A375 (cell line): ENCODE data around the gene HOXA10. TPM values are rescaled to one million over a fixed set of nuclear protein-coding genes. Genes with fewer than 3 reads are reported as not detected.

Source experiments
- small RNA-seq: library from RNA; depleted of rRNA; stranded (forward); fragments of <200 nt; gene quantifications from one replicate; pipeline ENCODE3, GENCODE V24; 2014
- total RNA-seq: library from RNA; depleted of rRNA; stranded (reverse); fragments of >200 nt; shearing (Covaris generic); gene quantifications from 2 replicates; pipeline ENCODE4 v1.2.3, GENCODE V29; 2014; rRNA removed

Gene HOXA10
- 14.8 and 16.1 TPM in 2 replicates for total RNA-seq

DNA sequence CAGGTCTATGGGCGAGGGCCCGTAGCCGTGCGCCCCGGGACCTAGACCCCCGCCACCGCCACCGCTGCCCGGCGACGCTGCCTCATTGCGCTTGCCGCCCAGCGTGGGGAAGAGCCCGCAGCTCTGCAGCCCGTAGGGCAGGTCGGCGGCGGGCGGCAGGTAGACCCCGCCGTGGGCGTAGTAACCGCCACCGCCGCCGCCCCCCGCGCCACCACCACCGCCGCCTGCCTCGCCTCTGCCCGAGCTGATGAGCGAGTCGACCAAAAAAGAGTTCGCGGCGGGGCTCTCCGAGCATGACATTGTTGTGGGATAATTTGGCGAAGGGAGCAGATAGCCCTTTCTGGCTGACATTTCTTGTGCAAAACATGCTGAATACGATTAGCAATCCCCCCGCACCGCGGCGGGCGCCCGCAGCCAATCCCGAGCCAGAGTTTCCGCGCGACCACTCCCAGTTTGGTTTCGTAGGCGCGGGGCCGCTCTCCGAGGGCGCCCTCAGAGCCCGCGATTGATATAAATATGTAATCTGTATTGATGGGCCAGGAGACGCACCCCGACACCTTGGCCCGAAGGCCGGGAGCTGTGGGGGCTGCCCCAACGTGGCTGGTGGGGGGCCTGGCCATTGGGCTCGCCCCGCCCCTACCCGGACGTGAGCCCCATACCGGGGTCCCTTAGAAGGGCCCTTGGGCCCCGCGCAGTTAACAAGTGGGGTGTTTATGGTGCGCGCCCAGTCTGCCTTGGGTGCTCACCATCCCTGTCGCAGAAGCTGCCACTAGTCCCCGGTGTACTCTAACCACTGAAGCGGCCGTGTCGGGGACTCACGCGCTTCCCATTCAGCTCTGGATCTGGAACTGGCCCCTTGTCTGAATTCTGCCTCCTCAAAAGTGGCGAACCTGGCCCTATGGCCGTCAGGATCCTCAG lies at the start of gene HOXA10:
Gene HOXA10 (minus strand): TSS at position 365 of the 918 bp plus-strand sequence. CDS start 14 bp downstream, at position 351.

GRCh38 chr7:27199849-27200760 lies 26.0 kb upstream of the HOXA10 start, which contains the start of gene HOXA13:
HOXA13 (minus strand) TSS chr7:27200091; CDS start chr7:27200077, 14 bp downstream.

GRCh38 chr7:27185013-27185853 lies 11.1 kb upstream of the HOXA10 start, which contains the start of gene HOXA11:
HOXA11 (minus strand) TSS chr7:27185232; CDS start chr7:27185144, 88 bp downstream.

GRCh38 chr7:27165089-27165995 lies 8.8 kb downstream of the HOXA10 start, which contains the start of gene HOXA9:
HOXA9 (minus strand) TSS chr7:27165537; CDS start chr7:27165457, 80 bp downstream.

DNA sequence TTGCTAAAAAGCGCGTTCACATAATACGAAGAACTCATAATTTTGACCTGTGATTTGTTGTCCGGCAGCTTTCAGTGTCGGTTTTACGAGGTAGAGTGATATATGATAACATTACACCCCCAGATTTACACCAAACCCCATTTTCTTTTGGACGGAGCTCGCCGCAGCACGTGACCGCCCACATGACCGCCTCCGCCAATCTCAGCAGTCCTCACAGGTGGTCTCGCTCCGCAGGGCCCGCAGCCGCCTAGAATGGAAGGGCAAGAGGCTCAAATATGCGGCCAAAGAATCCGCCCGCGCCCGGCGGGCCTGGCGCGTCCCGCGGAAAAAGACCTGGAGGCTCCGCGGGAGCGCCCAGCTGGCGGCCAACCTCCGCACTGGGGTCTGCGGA lies 17.6 kb downstream of the HOXA10 start, which contains the start of gene HOXA7:
Gene HOXA7 (minus strand): TSS at position 168 of the 391 bp plus-strand sequence. CDS start 130 bp downstream, at position 38.

GRCh38 chr7:27151931-27152815 lies 21.9 kb downstream of the HOXA10 start, which contains the start of gene HOXA3:
HOXA3 (minus strand) TSS chr7:27152583; CDS start chr7:27110640, 41,943 bp downstream.

DNA sequence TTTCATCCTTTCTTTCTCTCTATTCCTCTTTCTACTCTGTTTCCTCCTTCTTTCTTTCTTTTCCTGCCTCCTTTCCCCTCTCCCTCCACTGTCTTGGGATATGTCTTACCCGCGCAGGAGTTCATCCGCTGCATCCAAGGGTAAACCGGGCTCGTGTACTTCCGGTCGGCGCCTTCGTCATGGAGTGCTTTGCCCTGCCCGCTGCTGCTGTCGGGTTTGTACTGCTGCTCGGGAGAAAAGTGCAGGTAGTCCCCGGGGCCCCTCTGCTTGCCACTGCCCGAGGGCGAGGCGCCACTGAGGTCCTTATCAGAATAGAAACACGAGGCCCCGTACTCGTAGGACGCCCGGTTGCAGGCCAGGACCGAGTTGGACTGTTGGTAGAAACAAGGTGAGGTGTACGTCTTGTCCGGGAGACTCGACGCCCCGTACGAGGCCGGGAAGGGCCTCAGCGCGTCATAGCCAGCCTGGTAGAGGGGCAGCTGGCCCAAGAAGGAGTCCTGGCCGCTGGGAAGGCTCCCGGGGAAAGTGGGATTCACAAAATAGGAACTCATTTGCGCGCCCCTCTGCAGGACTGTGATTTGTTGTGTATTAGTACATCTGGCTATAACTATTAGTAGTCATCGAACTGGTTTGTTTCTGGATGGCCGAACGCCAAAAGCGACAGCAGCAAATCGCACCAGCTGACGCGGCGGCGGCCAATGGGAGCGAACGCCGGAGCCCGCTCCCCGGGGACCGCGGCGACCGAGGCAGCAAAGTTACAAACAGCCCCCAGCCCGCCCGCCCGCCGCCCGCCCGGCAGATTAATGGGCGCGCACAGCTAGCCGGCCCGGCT lies 26.7 kb downstream of the HOXA10 start, which contains the start of gene HOXA6:
Gene HOXA6 (minus strand): TSS at position 576 of the 832 bp plus-strand sequence. CDS start 25 bp downstream, at position 551.

GRCh38 chr7:27143023-27143949 lies 30.8 kb downstream of the HOXA10 start, which contains the start of gene HOXA5:
HOXA5 (minus strand) TSS chr7:27143681; CDS start chr7:27143607, 74 bp downstream.

GRCh38 chr7:27130540-27131389 lies 43.4 kb downstream of the HOXA10 start, which contains the start of gene HOXA4:
HOXA4 (minus strand) TSS chr7:27130757; CDS start chr7:27130733, 24 bp downstream.

Small RNA genes lying within 50 kb of the gene (small RNA-seq; reads per million reads assigned to genes)
- not detected for gene AC004080.5
- gene RF02140: not detected
- not detected for gene RF02141

Other genes with a start within 250 kb of the HOXA10 start
- 0.94 and 1.1 TPM in 2 replicates for gene HOXA1, start 78.3 kb downstream of the HOXA10 start, total RNA-seq
- gene HOXA2, start 71.6 kb downstream of the HOXA10 start, total RNA-seq: 1.4 TPM in 2 replicates
- 2.9 and 4.0 TPM in 2 replicates for gene HOXA4, start 43.6 kb downstream of the HOXA10 start, total RNA-seq
- 13.1 and 25.2 TPM in 2 replicates for gene HOXA5, start 30.6 kb downstream of the HOXA10 start, total RNA-seq
- gene HOXA6, start 26.5 kb downstream of the HOXA10 start, total RNA-seq: 5.7 TPM in 2 replicates
- 2.5 and 2.6 TPM in 2 replicates for gene HOXA3, start 21.7 kb downstream of the HOXA10 start, total RNA-seq
- gene HOXA7, start 17.6 kb downstream of the HOXA10 start, total RNA-seq: not detected in 2 replicates
- 1.2 and 1.3 TPM in 2 replicates for gene HOXA9, start 8.8 kb downstream of the HOXA10 start, total RNA-seq
- 1.2 TPM in 2 replicates for gene HOXA11, start 10.9 kb upstream of the HOXA10 start, total RNA-seq
- 0.11 and 0.26 TPM in 2 replicates for gene HOXA13, start 25.8 kb upstream of the HOXA10 start, total RNA-seq
- not detected in 2 replicates for gene EVX1, start 68.5 kb upstream of the HOXA10 start, total RNA-seq